ENCODE measurements around the gene CNR2.
"Not testable (repeated sequence)": the region's sequence is repeated elsewhere in the genome, so short reads cannot be mapped to it uniquely, and the experiment has no call there.

GRCh38 chr1:23826590-23826989, 86.6 kb downstream of the CNR2 start:
- TF ChIP-seq CTCF, POLR2AphosphoS5 (IDR thresholded peaks at IDR 0.05): not testable (repeated sequence)
